NCI-H2081 (cell line): ENCODE measurements around the gene ST8SIA4.
A peak's percentile ranks its signal among the peaks of the same experiment; 100 is the strongest.

Experiments used
- DNase-seq, 2 experiments: peaks; one replicate each; lab custom pipeline; 2025; lab: John Stamatoyannopoulos, UW

Gene ST8SIA4

GRCh38 chr5:100832252-100833230 lies 70.5 kb downstream of the ST8SIA4 start:
- no peak for DNase-seq

- DNase-seq, result no peak
These were observed 74.2 kb downstream of the ST8SIA4 start for GRCh38 chr5:100828898-100829356.

GRCh38 chr5:100828071-100828897 lies 74.8 kb downstream of the ST8SIA4 start:
- DNase-seq, result no peak

- peak; percentile 44 to 72 for DNase-seq
These were observed 75.6 kb downstream of the ST8SIA4 start for GRCh38 chr5:100827481-100827889.

- DNase-seq, result no peak
These were observed 76.9 kb downstream of the ST8SIA4 start for GRCh38 chr5:100826133-100826532.

GRCh38 chr5:100824635-100825034 lies 78.4 kb downstream of the ST8SIA4 start:
- no peak for DNase-seq

GRCh38 chr5:100823812-100824211 lies 79.3 kb downstream of the ST8SIA4 start:
- DNase-seq, result no peak

DNA sequence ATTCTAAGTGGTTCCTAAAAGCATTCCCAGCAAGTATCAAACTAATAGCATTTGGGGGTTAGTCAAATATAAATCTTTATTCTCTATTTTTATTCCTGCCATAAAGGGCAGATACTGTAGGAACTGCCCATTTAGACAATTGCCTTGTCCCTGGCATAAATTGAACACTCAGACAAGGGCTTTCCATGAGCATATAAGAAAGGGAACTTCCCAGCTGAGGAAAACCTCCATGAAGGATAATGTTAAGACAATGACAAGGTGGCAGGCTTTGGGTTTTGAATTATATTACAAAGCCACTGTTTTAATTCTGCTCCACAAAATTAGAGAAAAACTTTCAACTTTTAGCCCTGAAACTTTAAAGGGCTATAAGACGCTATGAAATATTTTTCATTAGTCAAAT lies 81.3 kb downstream of the ST8SIA4 start:
- DNase-seq, result no peak

DNA sequence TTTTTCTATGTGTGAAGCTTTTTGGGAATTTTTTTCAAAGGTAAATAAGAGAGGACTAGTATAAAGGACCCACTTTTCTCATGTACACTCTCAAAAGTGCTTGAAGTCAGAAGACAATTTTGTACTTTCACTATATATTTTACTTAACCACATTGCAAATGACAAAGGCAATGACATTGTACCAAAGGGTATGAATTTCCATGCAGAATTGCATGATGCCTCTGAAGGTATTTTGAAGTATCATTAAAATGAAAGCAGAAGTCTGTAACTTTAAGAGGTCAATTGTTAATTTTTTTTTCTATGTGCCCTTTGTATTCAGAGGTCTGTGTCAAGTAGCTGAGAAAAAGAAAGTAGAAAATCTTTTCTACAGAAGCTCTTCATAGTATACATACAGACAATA lies 84.7 kb downstream of the ST8SIA4 start:
- DNase-seq, result no peak

DNA sequence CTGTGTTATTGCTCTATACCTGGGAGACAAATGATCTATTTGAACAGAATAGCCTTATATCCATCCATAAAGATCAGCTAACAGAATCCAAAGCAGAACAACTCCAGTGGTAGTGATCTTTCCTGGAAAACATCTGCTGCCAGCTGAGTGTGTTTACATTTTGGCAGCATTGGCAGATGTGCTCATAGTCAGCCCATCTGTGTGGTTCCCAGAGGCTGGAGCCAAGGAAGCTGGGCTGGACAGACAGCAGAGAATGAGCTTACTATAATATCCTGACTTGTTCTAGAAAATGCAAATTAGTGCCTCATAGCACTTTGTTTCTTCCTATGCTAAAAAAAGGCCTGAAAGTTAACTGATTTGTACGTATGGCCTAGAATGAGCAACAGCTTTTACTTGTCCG lies 99.7 kb downstream of the ST8SIA4 start:
- DNase-seq, result peak in 1 of 2 experiments; percentile 0

DNA sequence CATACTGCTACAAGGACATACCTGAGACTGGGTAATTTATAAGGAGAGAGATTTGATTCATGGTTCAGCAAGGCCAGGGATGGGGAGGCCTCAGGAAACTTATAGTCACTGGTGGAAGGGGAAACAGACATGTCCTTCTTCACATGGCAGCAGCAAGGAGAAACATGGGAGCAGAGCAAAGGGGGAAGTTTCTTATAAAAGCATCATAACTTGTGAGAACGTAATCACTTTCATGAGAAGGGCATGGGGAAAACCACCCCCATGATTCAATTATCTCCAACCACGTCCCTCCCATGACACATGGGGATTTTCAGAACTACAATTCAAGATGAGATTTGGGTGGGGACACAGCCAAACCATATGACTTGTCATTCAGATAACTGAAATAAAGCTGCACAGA lies 100.9 kb downstream of the ST8SIA4 start:
- no peak for DNase-seq

DNA sequence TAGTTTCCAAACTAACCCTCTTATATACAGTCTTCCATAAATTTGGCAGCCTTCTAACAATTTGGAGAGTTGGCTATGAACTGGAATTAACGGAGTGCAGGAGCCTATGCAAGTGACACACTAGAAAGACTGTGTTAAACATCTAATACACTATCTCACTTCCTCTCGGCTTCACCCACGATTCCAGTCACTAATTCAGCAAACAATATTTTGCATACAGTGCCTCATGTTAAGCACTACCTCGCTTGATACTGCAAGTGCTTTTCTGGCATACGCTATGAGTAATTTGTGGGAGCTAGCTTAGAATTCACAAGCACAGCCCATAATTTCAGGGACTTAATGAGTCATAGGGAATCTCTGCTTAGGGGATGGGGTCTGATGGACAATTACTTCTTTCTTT lies 102.5 kb downstream of the ST8SIA4 start:
- no peak for DNase-seq

- no peak for DNase-seq
These were observed 103.9 kb downstream of the ST8SIA4 start for GRCh38 chr5:100799166-100799565.

DNA sequence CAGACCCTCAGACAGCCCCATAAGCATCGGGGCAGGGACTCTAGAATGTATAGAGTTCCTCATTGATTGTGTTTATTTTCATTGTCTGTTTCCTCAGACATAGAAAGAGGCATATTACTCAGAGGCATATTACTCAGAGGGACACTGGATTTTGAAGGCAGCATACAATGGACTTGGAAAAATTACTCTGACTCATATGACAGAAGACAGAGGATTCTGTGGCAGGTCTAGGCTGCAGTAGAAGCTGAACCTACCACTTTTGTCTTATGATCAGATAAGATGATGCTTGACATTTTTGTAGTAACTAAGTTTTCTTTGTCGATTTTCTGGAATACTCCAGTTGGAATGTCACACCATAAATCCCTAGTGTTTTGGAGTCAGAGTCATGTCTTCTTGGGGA lies 105.2 kb downstream of the ST8SIA4 start:
- no peak for DNase-seq

DNA sequence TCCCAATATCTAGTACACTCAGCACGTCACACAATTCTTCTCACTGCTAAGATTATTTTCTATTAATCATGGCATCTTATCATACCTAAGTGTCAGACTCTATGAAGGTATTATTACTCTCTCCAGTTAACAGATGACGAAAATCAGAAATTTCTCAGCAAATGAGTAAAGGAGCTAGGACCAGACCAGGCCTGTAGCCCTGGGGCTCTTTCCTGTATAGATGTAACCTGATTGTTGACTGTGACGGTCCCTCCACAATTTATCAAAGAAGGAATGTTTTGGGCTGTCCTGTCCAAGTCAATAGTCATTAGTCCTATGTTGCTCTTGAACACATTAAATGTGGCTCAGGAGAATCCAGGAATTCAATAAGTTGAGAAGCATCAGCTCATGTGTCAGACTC lies 106.2 kb downstream of the ST8SIA4 start:
- no peak for DNase-seq

DNA sequence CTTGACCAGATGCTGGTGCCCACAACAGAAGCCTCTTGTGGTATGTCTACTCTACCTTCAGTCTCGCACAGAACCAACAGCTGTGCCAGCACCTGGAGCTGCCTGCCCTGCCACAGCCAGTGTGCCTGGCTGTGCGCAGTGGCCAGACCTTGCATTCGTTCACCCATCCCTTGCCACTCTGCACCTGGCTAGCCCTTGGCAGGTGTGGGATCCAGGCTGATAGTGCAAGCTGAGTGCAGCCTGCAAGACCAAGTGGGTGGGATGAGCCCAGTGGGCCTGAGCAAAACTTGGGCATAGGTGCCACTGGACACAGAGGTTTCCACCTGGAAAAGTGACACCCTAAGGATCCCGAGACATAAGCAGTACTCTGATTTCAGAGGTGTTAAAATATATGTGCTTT lies 108.2 kb downstream of the ST8SIA4 start:
- DNase-seq, result no peak

DNA sequence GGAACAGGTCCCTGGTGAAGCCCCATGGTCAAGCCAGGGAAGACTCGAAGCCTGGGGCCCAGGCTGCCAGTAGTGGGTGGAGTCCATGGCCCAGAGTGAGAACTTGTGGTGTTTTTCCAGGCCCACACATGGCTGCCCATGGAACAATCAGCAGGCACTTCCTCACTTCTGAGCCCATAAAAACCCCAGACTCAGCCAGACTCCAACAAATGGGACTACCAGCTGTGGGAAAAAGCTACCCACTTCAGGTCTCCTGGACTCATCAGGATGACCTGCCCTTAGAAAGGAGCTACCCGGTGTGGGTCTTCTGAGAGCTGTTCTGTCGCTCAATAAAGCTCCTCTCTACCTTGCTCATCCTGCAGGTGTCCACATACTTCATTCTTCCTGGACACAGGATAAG lies 108.9 kb downstream of the ST8SIA4 start:
- DNase-seq, result no peak

- no peak for DNase-seq
These were observed 110.3 kb downstream of the ST8SIA4 start for GRCh38 chr5:100792781-100793180.

DNA sequence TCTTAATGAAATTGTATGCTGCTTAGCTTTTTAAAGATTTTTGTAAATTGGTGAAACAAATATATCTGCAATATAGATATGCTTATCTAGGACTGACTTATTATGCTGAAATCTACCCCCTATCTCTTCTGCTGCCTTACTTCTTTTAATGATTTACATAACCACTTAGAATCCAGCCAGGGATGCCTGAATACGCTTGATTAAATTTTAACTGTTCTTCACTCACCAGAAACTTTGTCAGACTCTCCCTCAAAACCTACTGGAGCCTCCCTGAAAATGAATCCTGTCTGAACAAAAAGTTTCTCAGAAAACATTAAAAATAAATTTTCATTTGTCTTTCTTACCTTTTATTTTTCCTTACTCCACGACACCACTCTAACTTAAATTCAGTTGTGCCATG lies 111.7 kb downstream of the ST8SIA4 start:
- DNase-seq, result no peak

GRCh38 chr5:100790951-100791350 lies 112.1 kb downstream of the ST8SIA4 start:
- DNase-seq, result no peak

GRCh38 chr5:100790170-100790665 lies 112.9 kb downstream of the ST8SIA4 start:
- DNase-seq, result no peak

DNA sequence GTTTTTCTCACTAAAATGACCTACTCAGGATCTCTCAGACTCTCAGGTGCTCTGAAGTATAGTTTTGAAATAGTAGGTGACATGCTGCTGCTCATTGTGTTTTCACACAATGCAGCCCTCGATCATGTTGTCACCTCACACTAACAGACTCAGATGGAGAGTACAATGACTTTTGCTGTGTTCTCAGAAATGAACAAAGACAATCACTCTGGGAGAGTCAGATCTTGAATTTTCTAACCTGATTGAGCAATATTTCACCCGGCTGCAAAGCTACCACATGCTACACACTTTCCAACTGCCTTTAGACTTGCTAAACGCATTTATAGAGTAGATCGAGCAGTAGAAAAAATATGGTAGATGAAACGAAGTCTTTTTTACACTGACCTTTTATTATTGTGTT lies 113.4 kb downstream of the ST8SIA4 start:
- DNase-seq, result no peak

- DNase-seq, result no peak
These were observed 114.7 kb downstream of the ST8SIA4 start for GRCh38 chr5:100788417-100788816.
